DOHH2 (cell line): ENCODE data around the gene SHC3.

Experiments used
- EZH2phosphoT487 ChIP-seq: fragments of 200-600 bp; sonication (generic); IDR thresholded peaks from 2 replicates; pipeline ENCODE4 v1.6.1; 2017; ENCODE audit warnings: borderline replicate concordance, mild to moderate bottlenecking, antibody characterized with exemption, low read length, moderate library complexity, mixed read lengths
- TF ChIP-seq, protein P1 (sequence below): fragments of 200-600 bp; sonication (generic); IDR thresholded peaks from one replicate; pipeline ENCODE4 v1.5.1; 2014; ENCODE audit warnings: antibody characterized with exemption, mild to moderate bottlenecking, low read depth, low read length; ENCODE audit not compliant: poor library complexity, severe bottlenecking

DNA sequence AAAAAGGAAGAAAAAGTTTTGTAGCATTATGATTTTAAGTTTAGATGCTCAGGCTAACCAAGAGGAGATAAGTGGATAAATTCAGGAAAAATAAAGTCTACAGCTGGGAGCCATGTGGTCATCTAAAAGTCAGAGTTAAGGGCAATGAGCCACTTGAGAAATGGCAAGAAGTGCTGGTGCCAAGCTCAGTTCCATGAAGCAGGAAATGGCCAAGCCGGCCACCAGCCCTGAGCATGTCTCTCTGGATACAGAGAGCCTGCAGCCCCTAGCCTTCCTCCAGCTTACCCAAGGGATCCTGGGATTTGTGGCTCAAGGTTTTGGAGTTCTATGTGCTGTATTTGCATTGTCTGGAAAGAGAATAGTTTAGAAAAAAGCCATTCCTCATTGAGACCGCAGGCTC lies 199.6 kb downstream of the SHC3 start:
- TF ChIP-seq, protein P1, sequence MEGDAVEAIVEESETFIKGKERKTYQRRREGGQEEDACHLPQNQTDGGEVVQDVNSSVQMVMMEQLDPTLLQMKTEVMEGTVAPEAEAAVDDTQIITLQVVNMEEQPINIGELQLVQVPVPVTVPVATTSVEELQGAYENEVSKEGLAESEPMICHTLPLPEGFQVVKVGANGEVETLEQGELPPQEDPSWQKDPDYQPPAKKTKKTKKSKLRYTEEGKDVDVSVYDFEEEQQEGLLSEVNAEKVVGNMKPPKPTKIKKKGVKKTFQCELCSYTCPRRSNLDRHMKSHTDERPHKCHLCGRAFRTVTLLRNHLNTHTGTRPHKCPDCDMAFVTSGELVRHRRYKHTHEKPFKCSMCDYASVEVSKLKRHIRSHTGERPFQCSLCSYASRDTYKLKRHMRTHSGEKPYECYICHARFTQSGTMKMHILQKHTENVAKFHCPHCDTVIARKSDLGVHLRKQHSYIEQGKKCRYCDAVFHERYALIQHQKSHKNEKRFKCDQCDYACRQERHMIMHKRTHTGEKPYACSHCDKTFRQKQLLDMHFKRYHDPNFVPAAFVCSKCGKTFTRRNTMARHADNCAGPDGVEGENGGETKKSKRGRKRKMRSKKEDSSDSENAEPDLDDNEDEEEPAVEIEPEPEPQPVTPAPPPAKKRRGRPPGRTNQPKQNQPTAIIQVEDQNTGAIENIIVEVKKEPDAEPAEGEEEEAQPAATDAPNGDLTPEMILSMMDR: no peak
- no peak for TF ChIP-seq EZH2phosphoT487
